ENCODE measurements around the gene CRX. TPM values are rescaled to one million over a fixed set of nuclear protein-coding genes. Genes with fewer than 3 reads are reported as not detected.
"Not testable (repeated sequence)": the region's sequence is repeated elsewhere in the genome, so short reads cannot be mapped to it uniquely, and the experiment has no call there.

CRX gene
- total RNA-seq, 2 donors from 2014 or later = not detected

DNA sequence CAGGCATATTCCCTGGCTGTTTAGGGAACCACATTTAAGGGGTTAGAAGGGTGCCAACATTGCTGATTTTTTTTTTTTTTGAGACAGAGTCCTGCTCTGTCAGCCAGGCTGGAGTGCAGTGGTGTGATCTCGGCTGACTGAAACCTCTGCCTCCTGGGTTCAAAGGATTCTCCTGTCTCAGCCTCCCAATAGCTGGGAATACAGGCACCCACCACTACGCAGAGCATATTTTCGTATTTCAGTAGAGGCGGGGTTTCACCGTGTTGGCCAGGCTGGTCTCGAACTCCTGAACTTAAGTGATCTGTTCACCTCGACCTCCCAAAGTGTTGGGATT lies 7.8 kb upstream of the CRX start:
- no peak for DNase-seq
- H3K27ac Mint-ChIP-seq = no peak overlapping the region
- peaks cover 2% of the 10 kb centered on the region for H3K36me3 Mint-ChIP-seq (ENCODE audit: low read depth)
- H3K27me3 Mint-ChIP-seq = peaks cover 17% of the 10 kb centered on the region
- peaks cover 3% of the 10 kb centered on the region for H3K4me1 Mint-ChIP-seq
- no peak overlapping the region for H3K4me3 Mint-ChIP-seq
- no peaks in the 10 kb centered on the region for H3K9me3 ChIP-seq (ENCODE audit: control insufficient read depth, low read length, poor library complexity, severe bottlenecking)
- ATAC-seq = peak; percentile 16

DNA sequence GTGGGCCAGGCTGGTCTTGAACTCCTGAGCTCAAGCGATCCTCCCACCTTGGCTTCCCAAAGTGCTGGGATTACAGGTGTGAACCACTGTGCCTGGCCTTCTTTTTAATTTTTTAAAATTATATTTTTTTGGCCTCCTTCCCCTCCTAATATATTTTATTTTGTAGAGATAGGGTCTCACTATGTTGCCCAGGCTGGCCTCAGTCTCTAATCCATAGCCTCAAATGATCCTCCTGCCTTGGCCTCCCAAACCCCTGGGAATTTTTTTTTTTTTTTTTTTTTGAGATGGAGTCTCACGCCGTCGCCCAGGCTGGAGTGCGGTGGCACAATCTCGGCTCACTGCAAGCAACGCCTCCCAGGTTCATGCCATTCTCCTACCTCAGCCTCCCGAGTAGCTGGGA lies 5.5 kb upstream of the CRX start:
- ATAC-seq; H3K9me3 ChIP-seq (ENCODE audit: control insufficient read depth, low read length, poor library complexity, severe bottlenecking); DNase-seq; H3K27ac Mint-ChIP-seq; H3K4me3 Mint-ChIP-seq: not testable (repeated sequence)
- Mint-ChIP-seq H3K36me3 (ENCODE audit: low read depth) (peaks cover 12% of the 10 kb centered on the region), H3K27me3 (peaks cover 40% of the 10 kb centered on the region), H3K4me1 (peaks cover 12% of the 10 kb centered on the region)

DNA sequence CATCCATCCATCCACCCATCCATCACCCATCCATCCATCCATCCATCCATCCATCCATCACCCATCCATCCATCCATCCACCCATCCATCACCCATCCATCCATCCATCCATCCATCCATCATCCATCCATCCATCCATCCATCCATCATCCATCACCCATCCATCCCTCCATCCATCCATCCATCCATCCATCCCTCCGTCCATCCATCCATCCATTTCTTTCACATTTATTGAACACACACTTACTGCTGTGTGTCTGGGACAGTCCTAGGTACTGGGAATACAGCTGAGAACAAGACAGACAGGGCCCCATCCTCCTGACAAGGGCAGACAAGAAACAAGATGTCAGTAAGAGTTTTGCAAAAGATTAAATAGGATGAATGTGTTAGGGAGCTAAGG lies 3.5 kb upstream of the CRX start:
- H3K9me3 ChIP-seq (ENCODE audit: control insufficient read depth, low read length, poor library complexity, severe bottlenecking); DNase-seq; H3K4me3 Mint-ChIP-seq; ATAC-seq; H3K27ac Mint-ChIP-seq: not testable (repeated sequence)
- peaks cover 14% of the 10 kb centered on the region for H3K4me1 Mint-ChIP-seq
- H3K27me3 Mint-ChIP-seq = peaks cover 57% of the 10 kb centered on the region
- H3K36me3 Mint-ChIP-seq (ENCODE audit: low read depth) = peaks cover 14% of the 10 kb centered on the region

DNA sequence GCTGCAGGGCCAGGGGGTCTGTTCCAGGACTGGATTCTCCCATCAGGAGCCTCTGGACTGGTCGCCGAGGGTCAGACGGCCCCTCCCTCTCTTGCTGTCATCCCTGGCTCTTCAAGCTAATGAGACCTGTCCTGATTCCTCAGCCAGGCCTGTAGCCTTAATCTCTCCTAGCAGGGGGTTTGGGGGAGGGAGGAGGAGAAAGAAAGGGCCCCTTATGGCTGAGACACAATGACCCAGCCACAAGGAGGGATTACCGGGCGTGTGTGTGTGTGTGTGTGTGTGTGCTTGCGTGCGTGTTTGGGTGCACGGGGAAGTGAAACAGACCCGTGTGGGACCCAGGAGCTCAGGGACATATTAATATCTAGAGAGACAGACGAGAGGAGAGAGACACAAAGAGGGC lies 1.9 kb upstream of the CRX start:
- DNase-seq = no peak
- H3K4me1 Mint-ChIP-seq = peaks cover 11% of the 10 kb centered on the region
- no peak overlapping the region for H3K4me3 Mint-ChIP-seq
- H3K9me3 ChIP-seq (ENCODE audit: control insufficient read depth, low read length, poor library complexity, severe bottlenecking) = no peaks in the 10 kb centered on the region
- ATAC-seq = no peak
- peak overlapping the region; percentile 81 for H3K27ac Mint-ChIP-seq
- peaks cover 59% of the 10 kb centered on the region for H3K27me3 Mint-ChIP-seq
- peaks cover 14% of the 10 kb centered on the region for H3K36me3 Mint-ChIP-seq (ENCODE audit: low read depth)

DNA sequence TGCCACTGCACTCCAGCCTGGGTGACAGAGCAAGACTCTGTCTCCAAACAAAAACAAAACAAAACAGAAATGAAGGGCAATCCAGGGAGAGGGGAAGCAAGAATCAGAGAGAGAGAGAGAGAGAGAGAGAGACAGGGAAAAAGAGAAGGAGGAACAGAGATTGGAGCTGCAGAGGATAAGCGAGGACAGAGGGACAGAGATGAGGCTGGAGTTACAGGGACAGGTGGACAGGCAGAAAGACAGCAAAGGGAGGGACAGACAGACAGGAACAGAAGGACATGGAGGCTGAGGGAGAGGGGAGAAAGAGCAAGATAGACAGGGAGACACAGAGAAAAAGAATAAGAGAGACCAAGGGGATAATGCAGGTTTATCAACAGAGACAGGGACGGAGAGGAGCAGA lies 1.3 kb upstream of the CRX start:
- Mint-ChIP-seq H3K27ac (peak overlapping the region; percentile 81), H3K4me3 (peak overlapping the region; percentile 33), H3K4me1 (peaks cover 11% of the 10 kb centered on the region), H3K27me3 (peaks cover 59% of the 10 kb centered on the region), H3K36me3 (ENCODE audit: low read depth) (peaks cover 14% of the 10 kb centered on the region)
- no peak for DNase-seq
- no peak for ATAC-seq
- no peaks in the 10 kb centered on the region for H3K9me3 ChIP-seq (ENCODE audit: control insufficient read depth, low read length, poor library complexity, severe bottlenecking)

DNA sequence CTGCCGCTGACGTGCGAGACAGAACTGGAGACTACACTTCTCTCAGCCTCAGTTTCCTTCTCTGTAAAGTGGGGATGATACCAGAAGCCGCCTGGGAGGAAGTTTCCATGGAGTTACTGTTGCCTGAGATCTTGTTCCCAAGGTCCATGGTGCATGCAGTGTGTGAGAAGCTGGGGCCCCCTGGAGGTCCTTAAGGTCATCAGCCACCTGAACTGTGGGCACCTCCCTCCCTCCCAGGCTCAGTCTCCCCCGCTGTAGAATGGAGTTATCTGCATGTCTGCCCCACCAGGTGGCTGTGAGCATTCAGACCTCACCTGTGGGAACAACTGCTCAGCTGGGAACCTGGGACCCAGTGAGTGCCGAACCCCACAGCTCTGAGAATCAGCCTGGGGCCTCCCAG lies 2.7 kb downstream of the CRX start:
- H3K36me3 Mint-ChIP-seq (ENCODE audit: low read depth) = peaks cover 15% of the 10 kb centered on the region
- peaks cover 43% of the 10 kb centered on the region for H3K27me3 Mint-ChIP-seq
- DNase-seq (no peak), ATAC-seq (no peak)
- H3K9me3 ChIP-seq (ENCODE audit: control insufficient read depth, low read length, poor library complexity, severe bottlenecking) = no peaks in the 10 kb centered on the region
- no peak overlapping the region for H3K27ac Mint-ChIP-seq
- H3K4me1 Mint-ChIP-seq = peaks cover 11% of the 10 kb centered on the region
- H3K4me3 Mint-ChIP-seq = no peak overlapping the region

DNA sequence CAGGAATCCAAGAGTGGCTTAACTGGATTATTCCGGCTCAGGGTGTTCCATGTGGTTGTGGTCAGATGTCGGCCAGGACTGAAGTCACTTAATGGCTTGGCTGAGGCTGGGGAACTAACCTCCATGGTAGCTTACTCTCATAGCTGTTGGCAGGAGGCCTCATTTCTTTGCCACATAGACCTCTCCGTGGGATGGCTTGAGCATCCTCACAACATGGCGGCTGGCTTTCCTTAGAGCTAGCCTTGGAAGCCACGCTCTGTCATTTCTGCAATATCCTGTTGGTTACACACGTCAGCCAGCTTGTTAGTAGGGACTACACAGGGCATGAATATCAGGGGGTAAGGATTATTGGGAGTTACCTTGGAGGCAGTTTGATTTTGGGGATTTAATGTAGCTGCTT lies 5.1 kb downstream of the CRX start:
- Mint-ChIP-seq H3K27me3 (peaks cover 19% of the 10 kb centered on the region), H3K27ac (no peak overlapping the region), H3K36me3 (ENCODE audit: low read depth) (peaks cover 5% of the 10 kb centered on the region), H3K4me3 (no peak overlapping the region), H3K4me1 (peaks cover under 1% of the 10 kb centered on the region)
- no peak for ATAC-seq
- no peak for DNase-seq
- H3K9me3 ChIP-seq (ENCODE audit: control insufficient read depth, low read length, poor library complexity, severe bottlenecking) = no peaks in the 10 kb centered on the region

DNA sequence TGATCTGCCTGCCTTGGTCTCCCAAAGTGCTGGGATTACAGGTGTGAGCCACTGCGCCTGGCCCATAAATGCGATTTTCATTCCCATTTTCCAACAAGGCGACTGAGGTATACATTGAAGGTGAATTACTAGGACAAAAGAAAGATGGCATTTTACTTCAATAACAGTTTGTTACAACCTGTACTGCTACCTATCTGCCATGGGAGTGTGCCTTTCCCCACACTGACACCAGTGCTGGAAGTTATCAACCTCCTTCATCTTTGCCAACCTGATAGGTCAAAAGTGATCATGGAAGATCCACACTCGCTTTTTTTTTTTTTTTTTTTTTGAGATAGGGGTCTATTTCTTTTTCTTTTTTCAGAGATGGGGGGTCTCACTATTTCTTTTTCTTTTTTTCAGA lies 11.0 kb downstream of the CRX start:
- no peak overlapping the region for H3K4me3 Mint-ChIP-seq
- ATAC-seq (no peak), DNase-seq (no peak)
- H3K4me1 Mint-ChIP-seq = no peaks in the 10 kb centered on the region
- H3K27ac Mint-ChIP-seq = no peak overlapping the region
- H3K27me3 Mint-ChIP-seq = peaks cover 19% of the 10 kb centered on the region
- H3K36me3 Mint-ChIP-seq (ENCODE audit: low read depth) = peaks cover 3% of the 10 kb centered on the region
- no peaks in the 10 kb centered on the region for H3K9me3 ChIP-seq (ENCODE audit: control insufficient read depth, low read length, poor library complexity, severe bottlenecking)

DNA sequence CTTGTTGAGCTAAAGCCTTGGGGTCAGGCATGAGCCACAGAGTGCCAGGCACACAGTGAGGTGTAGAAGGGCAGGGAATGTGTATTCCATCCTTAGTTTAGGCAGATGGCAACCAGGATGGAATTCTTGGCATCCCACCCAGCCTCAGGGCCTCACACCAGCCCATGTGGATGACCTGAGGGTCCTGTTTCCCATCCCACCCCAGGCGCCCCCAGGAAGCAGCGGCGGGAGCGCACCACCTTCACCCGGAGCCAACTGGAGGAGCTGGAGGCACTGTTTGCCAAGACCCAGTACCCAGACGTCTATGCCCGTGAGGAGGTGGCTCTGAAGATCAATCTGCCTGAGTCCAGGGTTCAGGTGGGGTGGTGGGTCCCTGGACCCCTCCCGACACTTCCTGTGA lies 14.3 kb downstream of the CRX start:
- peaks cover 13% of the 10 kb centered on the region for H3K27me3 Mint-ChIP-seq
- ATAC-seq (no peak), DNase-seq (no peak)
- H3K36me3 Mint-ChIP-seq (ENCODE audit: low read depth) = no peaks in the 10 kb centered on the region
- no peaks in the 10 kb centered on the region for H3K4me1 Mint-ChIP-seq
- no peak overlapping the region for H3K27ac Mint-ChIP-seq
- no peak overlapping the region for H3K4me3 Mint-ChIP-seq
- no peaks in the 10 kb centered on the region for H3K9me3 ChIP-seq (ENCODE audit: control insufficient read depth, low read length, poor library complexity, severe bottlenecking)

DNA sequence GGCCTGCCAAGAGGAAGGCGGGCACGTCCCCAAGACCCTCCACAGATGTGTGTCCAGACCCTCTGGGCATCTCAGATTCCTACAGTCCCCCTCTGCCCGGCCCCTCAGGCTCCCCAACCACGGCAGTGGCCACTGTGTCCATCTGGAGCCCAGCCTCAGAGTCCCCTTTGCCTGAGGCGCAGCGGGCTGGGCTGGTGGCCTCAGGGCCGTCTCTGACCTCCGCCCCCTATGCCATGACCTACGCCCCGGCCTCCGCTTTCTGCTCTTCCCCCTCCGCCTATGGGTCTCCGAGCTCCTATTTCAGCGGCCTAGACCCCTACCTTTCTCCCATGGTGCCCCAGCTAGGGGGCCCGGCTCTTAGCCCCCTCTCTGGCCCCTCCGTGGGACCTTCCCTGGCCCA lies 17.7 kb downstream of the CRX start:
- H3K9me3 ChIP-seq (ENCODE audit: control insufficient read depth, low read length, poor library complexity, severe bottlenecking) = no peaks in the 10 kb centered on the region
- H3K4me3 Mint-ChIP-seq = no peak overlapping the region
- H3K4me1 Mint-ChIP-seq = peaks cover 8% of the 10 kb centered on the region
- H3K27ac Mint-ChIP-seq = no peak overlapping the region
- ATAC-seq (no peak), DNase-seq (no peak)
- peaks cover 27% of the 10 kb centered on the region for H3K27me3 Mint-ChIP-seq
- peaks cover 3% of the 10 kb centered on the region for H3K36me3 Mint-ChIP-seq (ENCODE audit: low read depth)

DNA sequence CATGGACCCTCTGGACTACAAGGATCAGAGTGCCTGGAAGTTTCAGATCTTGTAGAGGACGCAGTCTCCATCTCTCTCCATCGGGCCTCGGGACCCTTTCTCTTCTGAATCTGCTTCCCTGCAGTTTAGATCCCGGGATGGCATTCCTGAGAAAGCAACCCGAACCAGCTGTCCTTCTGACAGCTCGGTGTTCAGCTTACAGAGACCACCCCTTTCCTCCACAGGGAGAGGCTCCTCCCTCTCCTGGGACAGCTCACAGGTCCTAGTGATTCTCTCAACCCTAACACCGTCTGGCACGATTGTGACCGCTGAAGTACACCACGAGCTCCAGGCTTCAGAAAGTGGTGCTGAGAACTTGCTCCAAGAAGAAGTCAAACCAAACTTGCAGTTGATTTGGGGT lies 18.2 kb downstream of the CRX start:
- ATAC-seq (no peak), DNase-seq (no peak)
- H3K36me3 Mint-ChIP-seq (ENCODE audit: low read depth) = peaks cover 3% of the 10 kb centered on the region
- H3K4me3 Mint-ChIP-seq = no peak overlapping the region
- peaks cover 31% of the 10 kb centered on the region for H3K27me3 Mint-ChIP-seq
- no peaks in the 10 kb centered on the region for H3K9me3 ChIP-seq (ENCODE audit: control insufficient read depth, low read length, poor library complexity, severe bottlenecking)
- no peak overlapping the region for H3K27ac Mint-ChIP-seq
- peaks cover 8% of the 10 kb centered on the region for H3K4me1 Mint-ChIP-seq

DNA sequence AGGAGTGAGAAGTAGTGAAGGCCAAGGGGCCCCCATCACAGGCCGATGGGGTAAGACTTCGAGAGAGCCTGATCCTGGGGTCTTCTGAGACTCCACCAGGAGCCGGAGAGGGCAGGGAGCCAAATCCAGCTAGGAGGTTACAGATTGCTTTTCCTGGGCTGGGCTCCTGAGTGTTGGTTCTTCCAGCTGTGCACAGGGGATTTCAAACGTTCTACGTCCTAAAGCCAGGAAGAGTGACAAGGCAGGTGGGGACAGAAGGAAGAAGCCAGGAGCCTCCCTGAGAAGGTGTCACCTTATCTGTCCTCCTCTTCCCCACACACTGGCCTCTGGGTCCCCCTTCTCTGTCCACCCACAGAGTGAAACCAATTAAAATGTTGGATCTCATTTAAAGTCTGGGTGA lies 21.2 kb downstream of the CRX start:
- ATAC-seq (no peak), DNase-seq (no peak)
- H3K4me3 Mint-ChIP-seq = no peak overlapping the region
- H3K27me3 Mint-ChIP-seq = peaks cover 41% of the 10 kb centered on the region
- H3K4me1 Mint-ChIP-seq = peaks cover 8% of the 10 kb centered on the region
- H3K9me3 ChIP-seq (ENCODE audit: control insufficient read depth, low read length, poor library complexity, severe bottlenecking) = no peaks in the 10 kb centered on the region
- peaks cover 3% of the 10 kb centered on the region for H3K36me3 Mint-ChIP-seq (ENCODE audit: low read depth)
- no peak overlapping the region for H3K27ac Mint-ChIP-seq

DNA sequence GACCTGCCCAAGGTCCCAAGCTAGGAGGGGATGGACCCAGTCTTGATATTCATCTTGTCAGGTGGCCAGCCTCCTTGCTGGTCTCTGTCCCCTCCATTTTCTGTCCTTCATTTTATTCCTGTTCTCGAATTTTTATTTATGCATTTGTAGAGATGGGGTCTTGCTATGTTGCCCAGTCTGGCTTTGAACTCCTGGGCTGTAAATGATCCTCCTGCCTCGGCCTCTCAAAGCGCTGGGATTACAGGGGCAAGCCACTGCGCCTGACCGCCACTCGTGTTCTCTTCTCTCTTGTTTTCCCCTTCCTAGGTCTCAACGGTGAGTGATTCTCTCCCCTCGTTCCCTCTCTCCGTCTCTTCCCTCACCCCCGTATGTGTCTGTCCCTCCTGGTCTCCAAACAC lies 26.7 kb downstream of the CRX start:
- Mint-ChIP-seq H3K27ac (peak overlapping the region; percentile 87), H3K4me3 (peak overlapping the region; percentile 34), H3K4me1 (peaks cover 14% of the 10 kb centered on the region), H3K36me3 (ENCODE audit: low read depth) (peaks cover 6% of the 10 kb centered on the region), H3K27me3 (peaks cover 56% of the 10 kb centered on the region)
- ATAC-seq (no peak), DNase-seq (no peak)
- H3K9me3 ChIP-seq (ENCODE audit: control insufficient read depth, low read length, poor library complexity, severe bottlenecking) = no peaks in the 10 kb centered on the region

DNA sequence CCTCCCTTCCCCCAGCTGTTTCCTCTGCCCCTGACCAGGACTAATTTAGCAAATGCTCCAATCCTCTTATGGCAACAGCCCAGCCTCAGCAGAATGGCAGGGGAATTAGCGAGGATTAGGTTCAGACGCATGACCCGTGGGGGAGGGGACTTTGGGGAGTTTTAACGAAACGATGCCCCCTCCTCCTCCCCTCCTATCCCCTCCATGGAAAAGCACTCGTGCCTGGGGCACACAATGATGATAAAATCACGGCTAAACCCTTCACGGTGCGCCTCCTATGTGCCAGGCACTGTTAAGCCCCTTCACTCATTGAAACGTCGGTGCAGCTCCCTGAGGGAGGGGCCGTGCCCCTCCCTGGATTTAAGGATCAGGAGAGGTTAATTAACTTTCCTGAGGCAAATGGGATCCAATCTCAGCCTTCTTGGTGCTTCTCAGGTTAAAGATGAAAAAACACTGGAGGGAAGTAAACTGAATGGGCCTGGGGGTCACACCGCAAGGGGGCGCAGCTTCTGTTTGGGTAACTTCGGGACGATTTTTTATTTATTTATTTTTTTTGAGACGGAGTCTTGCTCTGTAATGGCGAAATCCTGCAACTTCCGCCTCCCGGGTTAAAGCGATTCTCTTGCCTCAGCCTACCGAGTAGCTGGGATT lies 27.2 kb downstream of the CRX start:
- Mint-ChIP-seq H3K4me1 (peaks cover 12% of the 10 kb centered on the region), H3K27me3 (peaks cover 58% of the 10 kb centered on the region), H3K4me3 (peak overlapping the region; percentile 80), H3K27ac (peak overlapping the region; percentile 87), H3K36me3 (ENCODE audit: low read depth) (peaks cover 5% of the 10 kb centered on the region)
- DNase-seq = no peak
- no peaks in the 10 kb centered on the region for H3K9me3 ChIP-seq (ENCODE audit: control insufficient read depth, low read length, poor library complexity, severe bottlenecking)
- ATAC-seq = no peak

Data from T-helper 17 cell (primary cell).